Stomach (tissue), 9 donors: ENCODE measurements around the gene EXOC3. TPM values are rescaled to one million over a fixed set of nuclear protein-coding genes. Genes with fewer than 3 reads are reported as not detected.

Experiments used
- DNase-seq, 2 donors: peaks; one replicate each; pipeline versions ENCODE4 v3.0.0 to v3.0.0-alpha.2; 2013 to 2019
- H3K27ac ChIP-seq, 5 donors: fragments of 200-600 bp in 4 of 5; sonication (generic) in 4 of 5; one replicate each; pipeline ENCODE4 v1.5.1; 2013 to 2019; ENCODE audit warnings: mild to moderate bottlenecking in 1 of 5, moderate library complexity in 1 of 5
- H3K27me3 ChIP-seq, 3 donors: fragments of 200-600 bp; sonication (generic); one replicate each; pipeline ENCODE4 v1.5.1; 2017 to 2019; ENCODE audit warnings: mixed run types in 1 of 3
- H3K36me3 ChIP-seq, 4 donors: fragments of 200-600 bp; sonication (generic); 1 replicate in 3 of 4; 2 replicates in 1 of 4; pipeline ENCODE4 v1.5.1; 2016 to 2019
- H3K4me1 ChIP-seq, 4 donors: fragments of 200-600 bp; sonication (generic); one replicate each; pipeline ENCODE4 v1.5.1; 2016 to 2019
- H3K4me3 ChIP-seq, 4 donors: fragments of 200-600 bp; sonication (generic) in 3 of 4; one replicate each; pipeline ENCODE4 v1.5.1; 2016 to 2019; ENCODE audit warnings: mild to moderate bottlenecking in 1 of 4
- H3K9me3 ChIP-seq, 4 donors: fragments of 200-600 bp; sonication (generic); one replicate each; pipeline ENCODE4 v1.5.1; 2016 to 2019
- CTCF ChIP-seq, 7 experiments: fragments of 450-650 bp in 4 of 7; fragments of 200-600 bp in 3 of 7; sonication (generic) in 3 of 7; IDR thresholded peaks; one replicate each; pipeline ENCODE4 v1.5.1; 2016 to 2019; ENCODE audit warnings: antibody characterized with exemption in 7 of 7, control low read depth in 2 of 7, mild to moderate bottlenecking in 1 of 7
- EP300 ChIP-seq: sonication (generic); formaldehyde crosslinking; IDR thresholded peaks from one replicate; pipeline ENCODE4 v1.6.1; 2017; ENCODE audit warnings: antibody characterized with exemption
- POLR2A ChIP-seq, 4 donors: fragments of 450-650 bp; IDR thresholded peaks; one replicate each; pipeline ENCODE4 v1.6.1; 2016; ENCODE audit warnings: antibody characterized with exemption in 4 of 4, control low read depth in 2 of 4, mild to moderate bottlenecking in 1 of 4, moderate library complexity in 1 of 4
- POLR2AphosphoS5 ChIP-seq, 3 donors: sonication (generic); formaldehyde crosslinking; IDR thresholded peaks; one replicate each; pipeline ENCODE4 v1.6.1; 2016; ENCODE audit warnings: antibody characterized with exemption in 3 of 3
- WGBS, 5 donors: extraction: QIAGEN DNeasy Blood & Tissue Kit in 3 of 5; methylation state at CpG; one replicate each; pipeline versions ENCODE4 v1.1.5 to v1.1.7; 2013 to 2018; 5-methylcytosine and 5-hydroxymethylcytosine counted together
- intact Hi-C: fragments of 100-400 bp; cut with DNase I; formaldehyde crosslinking; loops from one replicate; pipeline ENCODE4 v1.15.1; 2023; ENCODE audit warnings: low total_unique reads
- polyA plus RNA-seq, 3 donors: library from polyadenylated mRNA; stranded (reverse); fragments of 200-250 nt; gene quantifications; one replicate each; pipeline ENCODE4 v1.2.3, GENCODE V29; 2013
- total RNA-seq, 5 donors: library from RNA; depleted of rRNA; stranded (reverse); fragments of >200 nt; gene quantifications; one replicate each; pipeline versions ENCODE4 v1.1.0 to v1.2.3, GENCODE V29; 2014 to 2016
- donor health status: healthy with polysubstance abuse.
- donor health status: Bipolar disorder and iron deficiency.
- donor health status: healthy.

EXOC3 gene
- total and polyA plus RNA-seq, 8 donors, result 29.9 to 133 (median 59.3) TPM

DNA sequence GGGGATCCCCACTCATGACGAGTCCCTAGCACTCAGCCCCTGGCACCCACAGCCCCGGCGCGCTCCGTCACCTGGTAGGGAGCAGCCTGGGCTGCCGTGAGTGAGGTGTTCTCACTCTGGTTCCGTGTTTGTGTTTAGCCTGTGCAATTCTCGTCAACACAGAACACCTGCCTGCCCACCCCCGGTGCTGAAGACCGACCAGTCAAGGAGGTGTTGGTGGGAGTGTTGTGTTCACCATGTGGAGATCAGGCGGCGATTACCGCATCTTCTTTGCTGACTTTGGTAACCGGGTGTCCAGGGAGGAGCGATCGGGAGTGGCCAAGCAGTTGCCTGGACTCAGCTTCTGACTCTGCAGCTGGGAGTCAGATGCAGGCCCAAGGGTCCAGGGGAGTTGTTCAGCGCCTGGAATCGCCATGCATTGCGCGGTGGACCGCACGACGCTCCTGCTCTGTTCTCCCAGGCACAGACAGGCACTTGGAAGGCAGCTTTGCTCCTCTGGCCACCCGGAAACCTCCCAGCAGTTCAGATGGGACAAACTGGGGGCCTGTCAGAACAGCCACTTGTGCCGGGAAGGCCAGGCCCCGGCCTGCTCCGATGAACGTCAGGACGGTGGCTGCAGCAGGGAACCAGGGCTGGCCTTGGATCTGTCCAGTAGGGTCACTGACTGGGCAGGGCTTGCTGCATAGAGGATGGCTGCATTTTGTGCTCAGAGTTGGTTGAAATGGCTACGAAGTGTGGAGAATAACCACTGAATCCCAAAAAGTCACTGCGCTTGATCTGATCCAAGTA is 28.2 kb downstream of the EXOC3 start:
- TF ChIP-seq EP300 (no peak), POLR2A (IDR thresholded peaks at IDR 0.05) (no peak), CTCF (IDR thresholded peaks at IDR 0.05) (no peak), POLR2AphosphoS5 (IDR thresholded peaks at IDR 0.05) (no peak)
- 84 to 89% (median 86%) methylated on average over 20 to 31 of the region's 31 CpGs for WGBS, 5 donors
- Histone ChIP-seq H3K36me3 (peaks cover 7 to 39% (median 25%) of the 10 kb centered on the region in 4 donors), H3K9me3 (no peaks in the 10 kb centered on the region), H3K27me3 (peaks cover 15 to 25% (median 15%) of the 10 kb centered on the region in 3 donors), H3K27ac (no peak overlapping the region), H3K4me3 (peak overlapping the region in 1 of 4 donors; percentile 99), H3K4me1 (peaks cover 21 to 46% (median 44%) of the 10 kb centered on the region in 4 donors)
- intact Hi-C loops, result no loop called here
- DNase-seq, result no peak

- peaks cover 1 to 33% (median 19%) of the 10 kb centered on the region in 4 donors for H3K36me3 ChIP-seq
- H3K4me3 ChIP-seq, result peak overlapping the region; percentile 90 to 99 (median 94)
- no peak for DNase-seq
- intact Hi-C loops, result no loop called here
- H3K27me3 ChIP-seq, result peaks cover 16 to 30% (median 17%) of the 10 kb centered on the region in 3 donors
- H3K9me3 ChIP-seq, result no peaks in the 10 kb centered on the region
- 64 to 88% (median 69%) methylated on average over 6 of the region's 6 CpGs for WGBS, 5 donors
- peaks cover 21 to 46% (median 44%) of the 10 kb centered on the region in 4 donors for H3K4me1 ChIP-seq
- TF ChIP-seq POLR2A (IDR thresholded peaks at IDR 0.05) (no peak), POLR2AphosphoS5 (IDR thresholded peaks at IDR 0.05) (no peak)
- peak overlapping the region in 4 of 5 donors; percentile 65 to 86 (median 85) for H3K27ac ChIP-seq
These were observed 28.7 kb downstream of the EXOC3 start for GRCh38 chr5:471750-472058.

DNA sequence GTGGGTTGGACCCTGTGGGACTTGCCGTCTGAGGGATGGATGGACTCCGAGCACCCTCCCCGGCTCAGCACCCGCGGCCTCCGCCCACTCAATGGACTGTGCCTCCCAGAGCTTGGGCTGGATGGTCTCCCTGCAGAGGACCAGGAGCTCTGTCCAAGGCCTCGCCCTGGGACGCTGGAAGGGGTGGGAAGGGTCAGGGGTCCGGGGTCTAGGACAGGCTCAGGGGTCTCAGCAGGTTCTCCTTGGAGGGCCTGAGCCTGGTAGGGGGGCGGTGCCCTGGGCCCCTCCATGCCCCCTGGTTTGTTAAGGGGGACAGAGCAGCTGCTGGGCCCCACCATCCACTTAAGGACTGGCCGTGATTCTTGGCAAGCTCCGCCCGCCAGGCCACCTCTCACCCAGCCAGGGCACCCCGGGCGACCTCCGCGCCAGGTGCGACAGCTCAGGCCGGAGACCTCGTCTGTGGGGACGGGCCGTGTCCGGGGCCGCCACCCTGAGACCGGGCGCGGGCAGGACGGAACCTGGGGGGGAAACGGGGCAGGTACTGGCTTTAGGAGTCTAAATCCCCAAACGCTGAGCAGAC is 29.2 kb downstream of the EXOC3 start:
- TF ChIP-seq POLR2AphosphoS5 (IDR thresholded peaks at IDR 0.05) (no peak), CTCF (IDR thresholded peaks at IDR 0.05) (no peak), POLR2A (IDR thresholded peaks at IDR 0.05) (no peak), EP300 (no peak)
- Histone ChIP-seq H3K27ac (peak overlapping the region; percentile 65 to 86 (median 84)), H3K27me3 (peaks cover 16 to 35% (median 17%) of the 10 kb centered on the region in 3 donors), H3K4me1 (peaks cover 21 to 46% (median 44%) of the 10 kb centered on the region in 4 donors), H3K36me3 (peaks cover 0 to 29% (median 15%) of the 10 kb centered on the region in 4 donors), H3K4me3 (peak overlapping the region; percentile 90 to 99 (median 94)), H3K9me3 (no peaks in the 10 kb centered on the region)
- intact Hi-C loops, result no loop called here
- 8 to 34% (median 15%) methylated on average over 4 to 30 of the region's 30 CpGs for WGBS, 5 donors
- peak; percentile 45 to 69 for DNase-seq

DNA sequence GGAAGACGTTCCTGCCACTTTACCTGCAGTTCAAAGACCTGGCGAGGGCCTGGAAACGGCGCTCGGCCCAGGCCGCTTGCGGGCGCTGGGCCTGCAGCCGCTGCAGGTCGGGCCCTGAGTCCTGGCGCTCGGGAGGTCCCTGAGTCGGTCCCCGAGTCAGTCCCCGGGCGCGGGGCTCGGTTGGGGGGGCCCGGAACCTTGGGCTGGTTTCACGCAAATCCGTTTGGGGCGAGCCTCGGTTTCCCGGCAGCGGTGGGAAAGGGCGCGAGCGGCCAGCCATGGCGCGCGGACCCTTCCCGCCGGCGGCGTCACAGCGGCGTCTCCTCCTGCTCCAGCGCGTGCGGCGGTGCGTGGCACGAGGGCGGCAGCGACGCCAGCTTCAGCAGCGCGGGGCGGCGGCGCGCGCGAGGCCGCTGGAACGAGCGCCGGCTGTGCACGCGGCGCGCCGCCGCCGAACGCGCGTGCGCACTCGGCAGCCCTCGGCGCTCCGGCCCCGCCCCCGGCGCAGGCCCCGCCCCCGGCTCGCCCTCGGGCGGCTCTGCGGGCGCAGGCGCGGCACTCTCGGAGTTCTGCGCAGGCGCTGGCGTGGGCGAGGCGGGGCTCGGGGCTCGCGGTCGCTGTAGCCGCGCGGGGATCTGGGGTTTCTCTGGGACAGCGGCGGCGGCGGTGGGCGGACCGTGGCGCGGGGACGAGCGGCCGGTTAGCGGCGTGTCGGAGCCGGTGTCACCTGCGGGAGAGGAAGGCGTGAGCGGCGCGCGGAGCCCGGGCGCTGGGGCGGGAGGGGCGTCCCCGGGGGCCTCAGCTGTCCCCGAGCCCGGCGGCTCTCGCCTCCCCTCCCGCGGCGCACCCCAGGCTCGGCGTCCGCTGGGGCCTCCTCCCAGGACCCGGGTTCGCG is 29.9 kb downstream of the EXOC3 start:
- H3K4me1 ChIP-seq, result peaks cover 21 to 46% (median 44%) of the 10 kb centered on the region in 4 donors
- DNase-seq, result peak; percentile 85 to 96
- peak overlapping the region; percentile 90 to 99 (median 94) for H3K4me3 ChIP-seq
- WGBS, 5 donors, result 0 to 1% (median 0%) methylated on average over 18 to 137 of the region's 137 CpGs
- H3K27ac ChIP-seq, result peak overlapping the region; percentile 75 to 86 (median 84)
- H3K36me3 ChIP-seq, result peaks cover 0 to 28% (median 12%) of the 10 kb centered on the region in 4 donors
- TF ChIP-seq EP300 (no peak), CTCF (IDR thresholded peaks at IDR 0.05) (no peak), POLR2AphosphoS5 (IDR thresholded peaks at IDR 0.05) (peak in 2 of 3 donors; percentile 74 to 76), POLR2A (IDR thresholded peaks at IDR 0.05) (no peak)
- H3K9me3 ChIP-seq, result no peaks in the 10 kb centered on the region
- intact Hi-C loops, result no loop called here
- H3K27me3 ChIP-seq, result peaks cover 16 to 42% (median 18%) of the 10 kb centered on the region in 3 donors
